ENCODE results near the gene ULBP3.

- TF ChIP-seq CTCF (IDR thresholded peaks at IDR 0.05): no peak
- no peak for TF ChIP-seq POLR2A (IDR thresholded peaks at IDR 0.05)
Observed at GRCh38 chr6:150033207-150033771, 35.6 kb downstream of the ULBP3 start.

Measured in Peyer's patch (tissue), 4 donors.